ENCODE results near the gene RASGRF2. TPM values are rescaled to one million over a fixed set of nuclear protein-coding genes. Genes with fewer than 3 reads are reported as not detected.
"Not testable (repeated sequence)": the region's sequence is repeated elsewhere in the genome, so short reads cannot be mapped to it uniquely, and the experiment has no call there.

RASGRF2 gene
- total RNA-seq, 4 donors from 2014 or later = 1.0 to 5.3 (median 1.8) TPM

DNA sequence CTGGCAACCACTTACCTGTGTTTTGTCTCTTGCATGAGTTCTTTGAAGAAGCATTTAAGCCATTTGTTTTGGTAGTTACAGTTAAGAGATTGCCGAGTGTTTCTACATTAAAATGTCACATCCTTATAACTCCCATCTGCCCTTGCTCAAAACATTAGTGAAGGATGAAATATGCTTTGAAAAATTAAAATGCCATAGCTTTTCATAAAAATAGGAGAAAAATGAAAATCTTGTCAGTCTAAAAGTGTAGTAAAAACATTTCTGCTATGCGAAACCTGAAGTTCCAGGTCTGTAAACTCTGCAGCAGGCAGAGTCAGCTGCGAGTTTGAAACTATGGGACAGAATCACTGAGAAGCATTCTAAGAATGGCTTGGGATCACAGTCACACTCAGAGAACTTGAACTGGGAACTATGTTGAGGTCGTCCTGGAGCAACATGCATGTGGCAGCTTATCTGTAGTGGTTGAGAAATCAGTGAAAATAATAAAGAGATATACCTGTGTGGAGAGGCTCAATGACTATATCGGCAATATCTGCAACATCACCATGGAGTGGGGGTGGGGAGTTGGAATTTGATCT is 67.4 kb downstream of the RASGRF2 start:
- no peak for DNase-seq (ENCODE audit: low spot score in 2 of 2)
- WGBS, 2 donors = 68% methylated on average over 5 of the region's 5 CpGs
- no peak overlapping the region for H3K4me3 ChIP-seq (ENCODE audit: low read depth, poor library complexity, severe bottlenecking)
- intact Hi-C loops (cut with DNase I; ENCODE audit: low total_unique reads) = no loop called here
- TF ChIP-seq POLR2A (IDR thresholded peaks at IDR 0.05) (no peak), CTCF (IDR thresholded peaks at IDR 0.05) (no peak)

DNA sequence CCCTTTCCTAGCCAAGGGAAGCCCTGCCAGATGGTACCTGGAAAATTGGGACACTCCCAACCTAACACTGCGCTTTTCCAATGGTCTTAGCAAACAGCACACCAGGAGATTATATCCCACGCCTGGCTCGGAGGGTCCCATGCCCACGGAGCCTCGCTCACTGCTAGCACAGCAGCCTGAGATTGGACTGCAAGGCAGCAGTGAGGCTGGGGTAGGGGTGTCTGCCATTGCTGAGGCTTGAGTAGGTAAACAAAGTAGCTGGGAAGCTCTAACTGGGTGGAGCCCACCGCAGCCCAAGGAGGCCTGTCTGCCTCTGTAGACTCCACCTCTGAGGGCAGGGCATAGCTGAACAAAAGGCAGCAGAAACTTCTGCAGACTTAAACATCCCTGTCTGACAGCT is 68.7 kb downstream of the RASGRF2 start:
- H3K4me3 ChIP-seq (ENCODE audit: low read depth, poor library complexity, severe bottlenecking) = not testable (repeated sequence)

GRCh38 chr5:81029736-81030135 is 69.6 kb downstream of the RASGRF2 start:
- DNase-seq (ENCODE audit: low spot score in 2 of 2); H3K4me3 ChIP-seq (ENCODE audit: low read depth, poor library complexity, severe bottlenecking); intact Hi-C loops (cut with DNase I; ENCODE audit: low total_unique reads): not testable (repeated sequence)
- WGBS, 2 donors = 87 to 91% methylated on average over 4 of the region's 4 CpGs

More for the DNA sequence above, 68.7 kb downstream of the RASGRF2 start:
- DNase-seq (ENCODE audit: low spot score in 2 of 2); intact Hi-C loops (cut with DNase I; ENCODE audit: low total_unique reads): not testable (repeated sequence)
- WGBS, 2 donors = 85 to 88% methylated on average over 4 to 6 of the region's 6 CpGs

DNA sequence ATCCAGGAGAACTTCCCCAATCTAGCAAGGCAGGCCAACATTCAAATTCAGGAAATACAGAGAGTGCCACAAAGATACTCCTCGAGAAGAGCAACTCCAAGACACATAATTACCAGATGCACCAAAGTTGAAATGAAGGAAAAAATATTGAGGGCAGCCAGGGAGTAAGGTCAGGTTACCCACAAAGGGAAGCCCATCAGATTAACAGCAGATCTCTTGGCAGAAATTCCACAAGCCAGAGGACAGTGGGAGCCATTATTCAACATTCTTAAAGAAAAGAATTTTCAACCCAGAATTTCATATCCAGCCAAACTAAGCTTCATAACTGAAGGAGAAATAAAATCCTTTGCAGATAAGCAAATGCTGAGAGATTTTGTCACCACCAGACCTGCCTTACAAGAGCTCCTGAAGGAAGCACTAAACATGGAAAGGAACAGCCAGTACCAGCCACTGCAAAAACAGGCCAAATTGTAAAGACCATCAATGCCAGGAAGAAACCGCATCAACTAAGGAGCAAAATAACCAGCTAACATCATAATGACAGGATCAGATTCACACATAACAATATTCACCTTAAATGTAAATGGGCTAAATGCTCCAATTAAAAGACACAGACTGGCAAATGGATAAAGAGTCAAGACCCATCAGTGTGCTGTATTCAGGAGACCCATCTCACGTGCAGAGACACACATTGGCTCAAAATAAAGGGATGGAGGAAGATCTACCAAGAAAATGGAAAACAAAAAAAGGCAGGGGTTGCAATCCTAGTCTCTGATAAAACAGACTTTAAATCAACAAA is 70.3 kb downstream of the RASGRF2 start:
- 84 to 93% methylated on average over 3 of the region's 3 CpGs for WGBS, 2 donors
- intact Hi-C loops (cut with DNase I; ENCODE audit: low total_unique reads); H3K4me3 ChIP-seq (ENCODE audit: low read depth, poor library complexity, severe bottlenecking); DNase-seq (ENCODE audit: low spot score in 2 of 2): not testable (repeated sequence)

DNA sequence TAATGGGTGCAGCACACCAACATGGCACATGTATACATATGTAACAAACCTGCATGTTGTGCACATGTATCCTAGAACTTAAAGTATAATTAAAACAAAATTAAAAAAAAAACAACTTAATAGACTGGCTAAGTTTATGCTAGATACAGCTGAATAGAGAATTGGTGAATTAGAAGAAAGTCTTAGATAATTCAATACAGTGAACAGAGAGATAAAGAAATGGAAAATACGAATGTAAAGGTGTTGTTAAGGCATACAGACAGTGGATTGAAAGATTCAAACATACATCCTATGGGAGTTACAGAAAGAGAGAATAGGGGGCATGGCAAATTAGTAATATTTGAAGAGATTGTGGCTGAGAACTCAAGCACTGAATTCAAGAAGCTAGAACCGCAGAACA is 75.4 kb downstream of the RASGRF2 start:
- no peak for DNase-seq (ENCODE audit: low spot score in 2 of 2)
- 94 to 98% methylated on average over 2 of the region's 2 CpGs for WGBS, 2 donors
- TF ChIP-seq CTCF (IDR thresholded peaks at IDR 0.05) = no peak
- TF ChIP-seq POLR2A (IDR thresholded peaks at IDR 0.05) = no peak
- H3K4me3 ChIP-seq (ENCODE audit: low read depth, poor library complexity, severe bottlenecking) = no peak overlapping the region
- intact Hi-C loops (cut with DNase I; ENCODE audit: low total_unique reads) = no loop called here

- DNase-seq (ENCODE audit: low spot score in 2 of 2) = no peak
- 84 to 96% methylated on average over 1 of the region's 1 CpG for WGBS, 2 donors
- intact Hi-C loops (cut with DNase I; ENCODE audit: low total_unique reads) = no loop called here
- H3K4me3 ChIP-seq (ENCODE audit: low read depth, poor library complexity, severe bottlenecking) = no peak overlapping the region
- no peak for TF ChIP-seq CTCF (IDR thresholded peaks at IDR 0.05)
- no peak for TF ChIP-seq POLR2A (IDR thresholded peaks at IDR 0.05)
Measured at GRCh38 chr5:81038495-81038894, 78.3 kb downstream of the RASGRF2 start.

GRCh38 chr5:81044868-81045267 is 84.7 kb downstream of the RASGRF2 start:
- 85 to 91% methylated on average over 4 of the region's 4 CpGs for WGBS, 2 donors
- no peak for TF ChIP-seq CTCF (IDR thresholded peaks at IDR 0.05)
- TF ChIP-seq POLR2A (IDR thresholded peaks at IDR 0.05) = no peak
- no peak for DNase-seq (ENCODE audit: low spot score in 2 of 2)
- no peak overlapping the region for H3K4me3 ChIP-seq (ENCODE audit: low read depth, poor library complexity, severe bottlenecking)
- intact Hi-C loops (cut with DNase I; ENCODE audit: low total_unique reads) = no loop called here
